ENCODE results near the gene CCDC184.
A peak's percentile ranks its signal among the peaks of the same experiment; 100 is the strongest.

Gene CCDC184

DNA sequence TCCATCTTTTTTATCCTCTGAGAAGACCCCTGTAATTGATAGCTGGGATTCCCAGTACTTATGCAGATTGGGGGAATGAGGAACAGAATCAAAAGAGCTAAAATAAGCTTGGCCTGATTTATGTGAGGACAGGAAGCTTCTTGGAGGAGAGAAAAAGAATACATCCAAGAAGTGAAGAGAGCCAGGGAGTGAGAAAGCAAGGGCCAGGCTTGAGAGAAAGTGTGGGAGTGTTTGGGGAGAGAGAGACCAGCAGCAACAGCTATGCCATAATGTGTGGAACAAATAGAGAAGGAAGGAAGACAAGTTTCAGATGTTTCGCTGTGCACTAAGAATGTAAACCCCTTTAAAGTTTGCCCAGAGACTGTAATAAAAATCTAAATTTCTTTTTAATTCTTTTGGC lies 4.0 kb upstream of the CCDC184 start:
- no peak for DNase-seq (ENCODE audit: low read depth)

DNA sequence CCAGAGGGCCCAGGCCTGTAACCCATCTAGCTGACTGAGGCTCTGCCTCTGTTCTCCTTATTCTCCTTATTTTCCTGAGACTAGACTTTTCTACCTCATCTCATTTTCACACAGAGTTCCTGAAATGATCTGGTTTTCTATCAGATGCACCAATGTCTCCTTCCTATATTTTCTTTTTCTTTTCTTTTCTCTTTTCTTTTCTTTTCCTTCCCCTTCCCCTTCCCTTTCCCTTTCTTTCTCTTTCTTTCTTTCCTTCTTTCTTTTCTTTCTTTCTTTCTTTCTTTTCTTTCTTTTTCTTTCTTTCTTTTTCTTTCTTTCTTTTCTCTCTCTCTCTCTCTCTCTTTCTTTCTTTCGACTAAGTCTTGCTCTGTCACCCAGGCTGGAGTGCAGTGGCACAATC lies 3.0 kb upstream of the CCDC184 start:
- DNase-seq (ENCODE audit: low read depth): no peak

DNA sequence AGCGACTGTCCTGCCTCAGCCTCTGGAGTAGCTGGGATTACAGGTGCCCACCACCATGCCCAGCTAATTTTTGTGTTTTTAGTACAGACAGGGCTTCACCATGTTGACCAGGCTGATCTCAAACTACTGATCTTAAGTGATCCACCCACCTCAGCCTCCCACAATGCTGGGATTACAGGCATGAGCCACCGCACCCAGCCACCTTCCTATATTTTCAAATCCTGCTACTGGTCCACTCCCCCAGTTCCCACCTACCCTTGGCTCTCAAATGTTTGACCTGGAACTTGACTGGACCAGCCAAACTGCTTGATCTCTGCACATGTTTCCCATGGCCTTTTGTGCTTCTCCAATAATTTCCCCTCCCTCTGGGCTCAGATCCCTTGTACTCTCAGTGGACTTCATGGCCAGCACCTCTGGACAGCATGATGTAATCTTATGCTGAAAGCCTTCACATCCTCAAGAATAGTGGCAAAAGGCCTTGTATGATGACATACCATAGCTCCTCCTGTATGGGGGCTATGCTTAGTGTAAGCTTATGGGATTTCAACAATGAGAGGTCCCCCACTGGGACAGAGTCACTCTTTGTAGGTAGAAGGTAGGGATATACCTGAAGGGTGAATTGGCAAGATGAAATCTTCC lies 2.5 kb upstream of the CCDC184 start:
- no peak for DNase-seq (ENCODE audit: low read depth)

DNA sequence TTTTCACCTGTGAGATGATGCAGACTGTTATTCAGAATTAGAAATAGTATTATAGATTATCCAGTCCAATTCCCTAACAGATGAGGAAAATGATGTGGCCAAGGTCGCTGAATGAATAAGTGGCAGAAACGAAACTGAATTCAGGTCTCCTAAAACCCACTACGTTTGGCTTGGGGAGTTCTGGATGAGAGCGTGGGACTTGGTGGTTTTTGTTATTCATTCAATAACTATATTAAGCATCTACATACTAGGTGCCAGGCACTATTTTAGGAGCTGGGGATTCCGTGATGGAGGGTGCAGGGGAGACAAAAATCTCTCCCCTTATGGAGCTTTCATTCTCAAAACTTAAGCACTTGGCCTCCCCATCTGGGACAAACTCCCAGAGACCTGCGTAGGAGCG lies 813 bp upstream of the CCDC184 start:
- no peak for DNase-seq (ENCODE audit: low read depth)

DNA sequence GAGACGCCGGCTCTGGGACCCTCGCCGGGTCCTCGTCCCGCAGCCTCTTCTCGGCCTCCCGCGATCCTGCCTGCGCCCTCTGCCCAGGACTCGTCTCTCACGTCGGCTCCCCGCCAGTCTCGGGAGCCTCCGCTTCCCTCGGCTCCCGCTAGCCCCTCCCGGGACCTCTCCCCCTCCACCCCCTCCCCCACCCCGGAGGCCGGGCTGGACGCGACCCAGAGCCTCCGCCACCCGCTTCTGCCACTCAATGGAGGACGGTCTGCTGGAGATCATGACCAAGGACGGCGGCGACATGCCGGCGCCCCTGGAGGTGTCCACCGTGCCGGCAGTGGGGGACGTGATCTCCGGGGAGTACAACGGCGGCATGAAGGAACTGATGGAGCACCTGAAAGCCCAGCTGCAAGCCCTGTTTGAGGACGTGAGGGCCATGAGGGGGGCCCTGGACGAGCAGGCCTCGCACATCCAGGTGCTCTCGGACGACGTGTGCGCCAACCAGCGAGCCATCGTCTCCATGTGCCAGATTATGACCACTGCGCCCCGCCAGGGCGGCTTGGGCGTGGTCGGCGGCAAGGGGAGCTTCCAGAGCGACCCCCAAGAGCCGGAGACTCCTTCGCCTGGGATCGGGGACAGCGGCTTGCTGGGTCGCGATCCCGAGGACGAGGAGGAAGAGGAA lies 568 bp downstream of the CCDC184 start:
- no peak for DNase-seq (ENCODE audit: low read depth)

DNA sequence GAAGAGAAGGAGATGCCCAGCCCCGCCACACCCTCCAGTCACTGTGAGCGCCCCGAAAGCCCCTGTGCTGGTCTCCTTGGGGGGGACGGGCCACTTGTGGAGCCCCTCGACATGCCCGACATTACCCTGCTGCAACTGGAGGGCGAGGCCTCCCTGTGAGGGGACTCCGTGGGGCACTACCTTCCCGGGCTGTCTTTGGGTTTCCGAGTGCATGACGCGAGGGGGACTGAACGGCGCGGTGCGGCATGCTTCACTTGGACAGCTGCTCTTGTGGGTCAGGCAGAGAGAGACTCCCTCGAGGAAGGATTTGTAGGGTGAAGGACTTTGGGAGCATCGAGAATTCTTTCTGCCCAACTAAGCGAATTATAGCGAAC lies 1.1 kb downstream of the CCDC184 start:
- DNase-seq (ENCODE audit: low read depth): no peak

DNA sequence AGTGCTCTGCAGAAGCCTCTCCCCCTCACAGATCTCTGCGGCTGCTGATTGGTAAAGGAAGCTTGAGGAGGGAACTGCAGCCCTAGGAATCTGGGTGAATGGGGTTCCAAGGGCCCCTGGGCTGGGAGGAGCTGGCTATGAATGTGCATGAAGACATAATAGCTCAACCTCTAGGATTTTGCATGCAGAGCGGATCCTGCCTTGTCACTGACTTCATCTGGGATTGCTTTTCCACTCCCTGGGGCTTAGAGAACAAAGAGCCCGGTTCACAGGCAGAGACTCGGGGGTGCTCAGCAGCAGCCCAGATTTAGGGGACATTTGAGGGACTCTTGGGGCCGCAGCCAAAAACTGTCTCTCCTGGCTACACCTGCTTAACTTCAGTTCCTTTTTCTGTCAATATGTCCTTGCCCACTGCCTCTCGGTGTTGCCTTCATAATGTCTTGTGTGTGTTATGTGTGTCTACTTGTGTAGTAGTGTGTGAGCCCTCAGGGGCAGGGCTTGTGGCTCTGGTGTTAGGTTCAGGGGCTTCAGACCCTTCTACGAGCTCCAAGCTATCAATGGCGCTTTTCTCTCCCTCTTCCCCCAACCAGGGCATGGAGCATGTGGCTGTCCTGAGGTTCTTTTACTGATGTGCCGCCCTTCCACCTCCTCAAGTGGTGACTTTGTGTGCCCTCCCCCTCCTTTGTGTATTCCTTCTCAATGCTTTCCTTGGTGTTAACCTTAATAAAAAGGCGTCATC lies 1.9 kb downstream of the CCDC184 start:
- no peak for DNase-seq (ENCODE audit: low read depth)

DNA sequence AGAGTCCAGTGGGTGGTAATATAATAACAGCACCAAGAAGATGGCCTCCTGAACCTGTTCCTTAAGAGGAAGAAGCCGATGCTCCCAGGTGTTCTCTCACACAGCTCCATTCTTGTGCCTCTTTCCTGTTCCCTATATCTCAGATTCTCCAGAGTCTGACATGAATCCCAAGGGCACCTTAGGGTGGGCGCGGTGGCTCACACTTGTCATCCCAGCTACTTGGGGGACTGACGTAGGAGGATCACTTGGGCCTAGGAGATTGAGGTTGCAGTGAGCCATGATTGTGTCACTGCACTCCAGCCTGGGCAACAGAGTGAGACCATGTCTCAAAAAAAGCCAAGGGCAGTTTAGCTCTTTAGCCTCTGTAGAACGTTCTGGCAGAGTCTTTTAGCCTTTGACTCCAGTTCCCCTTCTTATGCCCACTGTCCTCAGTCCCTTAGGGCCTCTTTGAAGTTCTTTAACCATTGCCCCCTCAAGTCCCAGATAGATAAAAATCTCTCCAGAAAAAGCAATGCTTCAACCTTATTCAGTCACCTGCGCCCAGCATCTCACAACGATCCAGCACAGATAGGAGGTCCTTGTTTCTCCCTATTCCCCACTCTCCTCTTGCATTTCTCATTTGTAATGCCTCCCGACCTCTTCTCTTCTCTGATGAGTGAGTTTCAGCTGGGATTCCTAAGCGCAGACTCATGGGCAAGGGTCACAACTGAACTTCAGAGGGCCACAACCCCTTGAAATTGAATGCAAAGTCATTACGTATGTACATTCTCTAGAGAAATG lies 4.7 kb downstream of the CCDC184 start:
- no peak for DNase-seq (ENCODE audit: low read depth)

DNA sequence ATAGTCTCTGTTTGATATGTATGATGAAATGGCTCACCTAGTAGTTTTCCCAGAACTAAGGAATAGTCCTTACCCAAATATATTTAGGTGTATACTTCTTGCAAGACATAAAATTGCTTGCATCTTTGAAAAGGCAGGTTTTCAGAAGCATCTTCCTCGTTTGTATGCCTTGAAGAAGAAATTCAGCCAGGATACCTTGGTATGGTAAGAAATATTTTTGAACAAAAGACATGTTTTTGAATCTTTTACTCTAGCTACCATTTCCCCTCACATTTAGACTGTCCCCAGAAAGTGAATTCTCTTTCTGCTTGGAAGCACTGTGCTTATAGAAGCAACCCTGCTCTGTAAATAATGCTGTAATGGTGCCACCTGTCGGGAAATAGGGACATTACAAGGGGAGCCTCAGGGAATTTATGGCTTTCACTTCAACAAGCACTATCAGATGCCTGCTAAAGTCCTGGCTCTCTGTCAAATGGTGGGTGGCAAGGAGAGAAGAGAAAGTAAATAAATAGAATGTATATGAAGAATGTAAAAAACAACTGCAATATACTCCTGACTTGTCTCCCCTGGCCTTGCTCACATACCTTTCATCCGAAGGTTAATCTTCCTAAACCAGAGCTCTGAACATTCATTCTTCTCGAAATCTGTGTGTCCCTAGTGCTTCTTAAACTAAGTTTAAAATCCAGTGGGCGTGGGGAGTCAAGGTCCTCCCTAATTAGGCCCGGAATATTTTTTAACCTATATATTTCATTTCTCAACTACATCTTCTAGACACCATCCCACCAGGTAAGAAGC lies 6.1 kb downstream of the CCDC184 start:
- no peak for DNase-seq (ENCODE audit: low read depth)

DNA sequence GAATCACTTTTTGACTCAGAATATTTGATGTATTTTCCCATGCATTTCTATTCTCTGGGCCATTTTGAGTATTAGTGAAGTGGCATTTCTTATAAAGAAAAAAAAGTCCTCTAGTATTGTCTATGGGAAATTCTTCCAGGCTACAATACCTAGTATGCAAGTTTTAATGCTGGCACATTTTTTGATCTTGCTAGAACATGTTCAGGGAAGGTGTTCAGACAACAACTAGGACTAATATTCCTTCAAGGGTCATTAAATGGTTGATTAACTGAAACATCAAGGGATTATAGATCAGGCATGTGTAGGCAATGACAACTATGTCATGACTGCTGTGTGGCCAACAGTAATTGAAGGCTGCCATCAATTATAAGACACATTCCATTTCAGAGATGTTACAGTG lies 7.7 kb downstream of the CCDC184 start:
- no peak for DNase-seq (ENCODE audit: low read depth)

DNA sequence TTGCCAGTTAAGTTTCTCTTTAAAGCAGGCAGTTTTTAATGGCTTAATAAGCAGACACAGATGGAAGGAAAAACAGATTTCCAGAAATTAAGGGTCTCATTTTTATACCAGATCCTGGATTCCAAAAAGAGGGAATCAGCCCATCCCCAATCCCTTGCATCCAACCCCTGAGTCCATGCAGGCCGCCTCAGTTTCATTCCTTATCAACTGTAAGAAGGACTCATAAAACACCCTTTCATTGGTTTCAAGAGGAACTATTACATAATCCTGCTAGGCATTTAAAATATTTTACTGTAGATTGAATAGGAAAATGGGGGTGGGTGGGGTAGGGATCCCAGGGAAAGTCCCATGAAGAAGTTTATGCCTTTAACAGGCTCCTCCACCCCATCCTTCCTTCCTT lies 9.4 kb downstream of the CCDC184 start:
- no peak for DNase-seq (ENCODE audit: low read depth)

DNA sequence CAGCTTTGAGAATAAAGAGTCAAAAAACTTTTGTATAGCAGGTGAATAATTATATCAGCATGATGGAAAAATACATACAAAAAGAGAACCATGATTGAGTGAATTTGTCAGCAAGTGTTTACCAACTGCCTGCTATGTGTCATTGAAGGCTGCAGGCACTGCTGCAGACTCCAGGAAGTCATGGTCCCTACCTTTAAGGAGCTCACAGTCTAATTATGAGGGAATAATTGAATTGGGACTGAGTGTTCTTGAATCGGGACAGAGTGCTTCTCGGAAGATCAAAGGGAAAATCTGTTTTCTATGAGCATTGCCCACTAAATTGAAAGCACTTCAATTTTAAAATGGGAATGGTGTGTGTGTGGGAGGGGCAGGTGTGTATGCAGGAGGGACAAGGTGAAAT lies 10.2 kb downstream of the CCDC184 start:
- DNase-seq (ENCODE audit: low read depth): no peak

DNA sequence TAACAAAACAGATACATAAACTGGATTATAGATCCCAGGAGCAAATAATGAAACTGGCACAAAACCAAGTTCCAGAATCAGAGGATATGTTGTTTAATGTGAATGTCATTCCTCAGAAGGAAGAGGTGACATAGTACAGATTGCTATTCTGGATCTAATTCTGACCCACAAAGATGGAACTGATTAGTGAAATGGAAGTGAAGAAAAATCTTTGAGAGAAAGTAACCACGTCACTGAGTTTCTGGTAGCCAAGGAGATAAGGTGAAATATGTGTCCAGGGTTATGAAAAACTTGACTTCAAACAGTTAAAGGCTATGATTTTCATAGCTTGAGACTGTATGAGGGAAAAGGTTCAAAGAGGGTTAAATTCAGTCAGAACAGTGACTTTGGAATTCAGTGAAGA lies 11.4 kb downstream of the CCDC184 start:
- DNase-seq (ENCODE audit: low read depth): no peak

DNA sequence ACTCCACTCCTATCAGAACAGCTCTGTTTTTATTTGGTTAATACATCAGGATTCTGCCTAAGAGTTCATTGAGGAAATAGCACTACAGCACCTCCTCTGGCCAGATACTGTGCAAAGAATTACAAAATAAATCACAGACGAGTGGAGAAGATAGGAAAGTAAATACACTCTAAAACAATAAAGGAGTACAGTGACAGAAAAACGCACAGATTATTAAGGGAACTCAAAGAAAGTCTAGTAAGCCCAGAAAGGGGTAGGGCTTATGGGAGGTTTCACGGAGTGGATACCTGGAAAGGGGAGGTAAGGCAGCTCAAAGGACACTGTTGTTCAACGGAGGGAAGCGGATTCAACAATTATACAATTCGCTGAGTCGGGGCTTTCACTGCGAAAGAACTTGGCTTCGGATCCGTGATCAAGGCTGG lies 14.1 kb downstream of the CCDC184 start:
- no peak for DNase-seq (ENCODE audit: low read depth)

DNA sequence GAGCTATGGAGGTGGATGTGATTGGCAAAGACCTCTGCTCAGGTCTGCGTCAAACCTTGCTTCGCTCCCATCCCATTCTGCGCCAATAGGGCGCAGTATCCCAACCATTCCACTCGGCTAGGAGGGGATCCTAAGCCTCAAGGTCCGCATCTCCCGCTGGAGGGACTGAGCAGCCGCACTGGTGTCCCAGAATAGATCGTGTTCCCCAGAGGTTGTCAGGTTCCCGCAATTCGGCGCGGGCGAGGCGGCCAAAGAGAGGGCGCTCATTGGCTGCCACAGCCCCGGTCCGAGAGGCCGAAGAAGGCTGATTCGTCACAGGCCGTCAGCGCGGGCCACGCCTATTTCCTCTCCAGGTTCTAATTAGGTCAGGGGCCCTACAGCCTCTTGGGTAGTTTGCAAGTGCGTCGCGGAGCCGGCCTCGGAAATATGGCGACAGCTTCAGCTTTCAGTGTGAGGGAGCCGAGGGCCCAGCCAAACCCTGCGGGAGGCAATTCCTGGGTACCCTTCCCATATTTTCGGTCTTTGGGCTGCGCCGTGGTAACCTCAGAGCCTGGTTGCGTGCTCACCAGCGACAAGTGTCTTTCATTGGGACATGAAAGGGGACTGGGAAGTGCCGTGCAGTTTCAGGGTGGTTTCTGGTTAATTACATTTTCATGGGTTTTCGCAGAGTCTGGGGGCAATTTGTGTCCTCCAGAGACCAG lies 14.7 kb downstream of the CCDC184 start:
- peak; percentile 81 for DNase-seq (ENCODE audit: low read depth)

DNA sequence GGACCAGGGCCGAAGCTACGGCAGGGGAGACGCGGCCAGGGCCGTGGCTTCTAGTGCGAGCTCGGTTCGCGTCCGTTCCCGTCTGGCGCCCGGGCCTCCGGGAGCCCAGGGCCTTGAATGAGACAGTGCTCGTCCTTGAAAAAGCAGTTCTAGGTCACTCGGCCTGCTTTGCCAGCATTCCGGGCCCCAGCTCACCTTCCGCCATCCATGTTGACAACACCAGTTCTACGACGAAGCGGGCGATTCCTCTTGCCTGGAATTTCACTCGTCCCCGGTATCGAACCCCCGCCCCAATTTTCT lies 15.2 kb downstream of the CCDC184 start:
- DNase-seq (ENCODE audit: low read depth): no peak

DNA sequence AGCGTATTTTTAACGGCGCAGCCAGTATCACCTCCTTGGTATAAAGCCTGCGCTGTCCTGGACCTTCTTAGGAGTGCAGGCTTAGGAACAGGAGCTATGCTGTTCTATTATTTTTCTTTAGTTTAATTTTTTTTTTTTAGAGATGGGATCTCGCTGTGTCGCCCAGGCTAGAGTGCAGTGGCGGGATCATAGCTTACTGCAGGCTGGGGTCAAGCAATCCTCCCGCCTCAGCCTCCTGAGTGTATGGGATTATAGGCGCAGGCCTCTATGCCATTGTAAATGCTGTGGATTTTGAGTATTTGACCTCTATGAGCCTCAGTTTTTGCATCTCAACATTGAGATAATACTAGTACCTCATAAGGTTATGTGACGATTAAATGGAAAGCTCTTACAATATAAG lies 15.5 kb downstream of the CCDC184 start:
- no peak for DNase-seq (ENCODE audit: low read depth)

DNA sequence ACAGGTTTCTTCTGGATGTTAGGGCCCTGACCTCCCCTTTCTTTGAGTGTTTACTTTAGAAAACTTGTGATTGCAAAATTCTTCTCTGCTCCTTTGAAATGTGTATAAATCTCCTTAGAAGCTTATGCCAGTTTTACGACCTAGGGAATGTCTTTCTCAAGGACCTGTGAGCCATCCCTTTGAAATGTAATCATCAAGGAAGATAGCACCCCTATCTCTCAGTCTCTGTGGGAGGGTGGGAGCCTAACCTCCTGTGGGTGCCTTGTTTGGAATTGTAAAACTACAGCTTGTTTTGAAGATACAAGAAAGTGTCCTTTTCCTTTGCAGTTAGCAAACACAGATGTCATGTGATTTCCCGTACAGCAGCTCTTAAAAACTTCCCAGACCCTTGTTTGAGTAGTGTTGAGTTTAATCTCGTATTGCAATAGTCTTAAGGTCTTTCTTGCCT lies 16.4 kb downstream of the CCDC184 start:
- DNase-seq (ENCODE audit: low read depth): no peak

DNA sequence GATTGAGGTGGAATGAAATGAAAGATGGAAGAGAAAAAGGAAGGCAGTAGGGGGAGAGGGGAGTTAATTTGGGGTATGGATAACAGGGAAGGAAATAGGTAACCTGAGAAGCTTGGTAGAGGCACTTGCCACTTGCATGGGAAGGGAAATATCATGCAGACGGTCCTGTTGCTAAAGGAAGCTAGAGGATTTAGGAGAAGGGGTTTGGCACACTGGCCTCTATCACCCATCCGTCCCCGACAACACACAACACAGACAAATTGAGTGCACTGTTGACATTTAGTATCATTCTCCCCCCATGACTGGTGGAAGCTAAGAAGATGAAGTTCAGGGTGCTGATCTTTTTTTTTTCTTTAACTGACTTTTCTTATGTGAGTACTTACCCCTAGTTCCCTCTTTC lies 17.6 kb downstream of the CCDC184 start:
- no peak for DNase-seq (ENCODE audit: low read depth)

DNA sequence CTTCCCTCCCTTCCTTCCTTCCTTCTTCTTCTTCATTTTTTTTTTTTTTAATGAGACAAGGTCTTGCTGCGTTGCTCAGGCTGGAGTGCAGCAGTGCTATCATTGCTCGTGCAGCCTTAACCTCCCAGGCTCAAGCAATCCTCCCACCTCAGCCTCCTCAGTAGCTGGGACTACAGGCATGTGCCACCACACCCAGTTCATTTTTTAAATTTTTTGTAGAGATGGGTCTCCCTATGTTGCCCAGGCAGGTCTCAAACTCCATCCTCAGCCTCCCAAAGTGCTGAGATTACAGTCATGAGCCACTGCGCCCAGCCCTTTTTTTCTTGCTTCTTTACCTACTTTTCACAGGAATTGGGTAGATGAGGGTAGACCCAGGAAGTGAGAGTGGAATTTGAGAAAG lies 18.1 kb downstream of the CCDC184 start:
- no peak for DNase-seq (ENCODE audit: low read depth)

DNA sequence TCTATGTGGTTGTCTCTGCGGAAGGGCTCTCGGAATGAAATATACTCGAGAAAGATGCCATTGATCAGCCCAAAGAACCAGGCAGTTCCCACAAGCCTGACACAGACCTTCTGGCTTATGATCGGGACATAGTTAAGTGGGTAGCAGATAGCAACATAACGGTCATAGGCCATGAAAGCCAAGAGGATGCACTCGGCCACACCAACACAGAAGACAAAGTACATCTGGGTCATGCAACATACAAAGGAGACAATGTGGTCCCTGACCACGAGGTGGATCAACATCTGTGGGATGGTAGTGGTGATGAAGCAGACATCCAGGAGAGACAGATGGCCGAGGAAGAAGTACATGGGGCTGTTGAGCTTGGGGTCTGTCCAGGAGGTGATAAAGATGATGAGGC lies 19.3 kb downstream of the CCDC184 start:
- no peak for DNase-seq (ENCODE audit: low read depth)
